Measurements from ENCODE around the gene THADA. TPM values are rescaled to one million over a fixed set of nuclear protein-coding genes. Genes with fewer than 3 reads are reported as not detected.

THADA gene
- total RNA-seq, 1 donor from 2014 or later = 11.0 TPM

DNA sequence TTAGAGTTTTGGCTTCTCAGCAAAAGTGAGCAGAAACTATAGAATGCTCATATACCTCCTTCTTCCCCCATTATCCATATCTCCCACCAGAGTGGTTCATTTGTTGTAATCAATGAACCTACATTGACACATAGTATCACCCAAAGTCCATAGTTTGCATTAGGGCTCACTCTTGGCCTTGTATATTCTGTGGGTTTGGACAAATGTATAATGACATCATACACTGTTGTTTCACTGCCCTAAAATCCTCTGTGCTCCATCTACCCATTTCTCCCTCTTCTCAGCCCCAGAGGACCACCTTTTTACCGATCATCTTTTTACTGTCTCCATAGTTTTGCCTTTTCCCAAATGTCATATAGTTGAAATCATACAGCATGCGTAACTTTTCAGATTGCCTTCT, 393.5 kb downstream of the THADA start:
- H3K4me3 ChIP-seq (ENCODE audit: low read depth, low read length) = no peak overlapping the region
- DNase-seq (ENCODE audit: low read depth) = no peak
- TF ChIP-seq, protein P1, sequence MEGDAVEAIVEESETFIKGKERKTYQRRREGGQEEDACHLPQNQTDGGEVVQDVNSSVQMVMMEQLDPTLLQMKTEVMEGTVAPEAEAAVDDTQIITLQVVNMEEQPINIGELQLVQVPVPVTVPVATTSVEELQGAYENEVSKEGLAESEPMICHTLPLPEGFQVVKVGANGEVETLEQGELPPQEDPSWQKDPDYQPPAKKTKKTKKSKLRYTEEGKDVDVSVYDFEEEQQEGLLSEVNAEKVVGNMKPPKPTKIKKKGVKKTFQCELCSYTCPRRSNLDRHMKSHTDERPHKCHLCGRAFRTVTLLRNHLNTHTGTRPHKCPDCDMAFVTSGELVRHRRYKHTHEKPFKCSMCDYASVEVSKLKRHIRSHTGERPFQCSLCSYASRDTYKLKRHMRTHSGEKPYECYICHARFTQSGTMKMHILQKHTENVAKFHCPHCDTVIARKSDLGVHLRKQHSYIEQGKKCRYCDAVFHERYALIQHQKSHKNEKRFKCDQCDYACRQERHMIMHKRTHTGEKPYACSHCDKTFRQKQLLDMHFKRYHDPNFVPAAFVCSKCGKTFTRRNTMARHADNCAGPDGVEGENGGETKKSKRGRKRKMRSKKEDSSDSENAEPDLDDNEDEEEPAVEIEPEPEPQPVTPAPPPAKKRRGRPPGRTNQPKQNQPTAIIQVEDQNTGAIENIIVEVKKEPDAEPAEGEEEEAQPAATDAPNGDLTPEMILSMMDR (conservative IDR thresholded peaks at IDR 0.05; ENCODE audit: low read depth, low read length) = no peak

DNA sequence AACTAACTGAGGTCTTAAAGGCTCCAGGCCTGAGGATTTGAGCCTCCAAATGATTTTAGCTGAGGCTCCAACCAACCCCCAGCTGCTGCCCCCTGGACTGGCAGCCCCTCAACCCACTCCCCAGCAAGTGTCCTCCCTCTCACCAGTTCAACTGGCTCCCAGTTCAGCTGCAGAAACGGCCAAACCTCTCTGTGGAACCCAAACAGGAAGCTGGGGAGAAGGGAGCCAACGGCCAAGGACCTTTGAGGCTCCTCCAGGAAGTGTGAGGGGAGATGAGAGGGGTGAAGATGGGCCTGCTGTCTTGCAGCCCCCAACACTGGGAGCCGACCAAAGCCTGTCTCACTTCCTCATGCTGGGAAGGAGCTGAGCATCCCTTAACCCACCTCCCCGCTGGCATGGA, 394.3 kb downstream of the THADA start:
- no peak overlapping the region for H3K4me3 ChIP-seq (ENCODE audit: low read depth, low read length)
- TF ChIP-seq, protein P1 (conservative IDR thresholded peaks at IDR 0.05; ENCODE audit: low read depth, low read length) = no peak
- no peak for DNase-seq (ENCODE audit: low read depth)

GRCh38 chr2:43201016-43201415, 394.8 kb downstream of the THADA start:
- TF ChIP-seq, protein P1 (conservative IDR thresholded peaks at IDR 0.05; ENCODE audit: low read depth, low read length) = no peak

DNA sequence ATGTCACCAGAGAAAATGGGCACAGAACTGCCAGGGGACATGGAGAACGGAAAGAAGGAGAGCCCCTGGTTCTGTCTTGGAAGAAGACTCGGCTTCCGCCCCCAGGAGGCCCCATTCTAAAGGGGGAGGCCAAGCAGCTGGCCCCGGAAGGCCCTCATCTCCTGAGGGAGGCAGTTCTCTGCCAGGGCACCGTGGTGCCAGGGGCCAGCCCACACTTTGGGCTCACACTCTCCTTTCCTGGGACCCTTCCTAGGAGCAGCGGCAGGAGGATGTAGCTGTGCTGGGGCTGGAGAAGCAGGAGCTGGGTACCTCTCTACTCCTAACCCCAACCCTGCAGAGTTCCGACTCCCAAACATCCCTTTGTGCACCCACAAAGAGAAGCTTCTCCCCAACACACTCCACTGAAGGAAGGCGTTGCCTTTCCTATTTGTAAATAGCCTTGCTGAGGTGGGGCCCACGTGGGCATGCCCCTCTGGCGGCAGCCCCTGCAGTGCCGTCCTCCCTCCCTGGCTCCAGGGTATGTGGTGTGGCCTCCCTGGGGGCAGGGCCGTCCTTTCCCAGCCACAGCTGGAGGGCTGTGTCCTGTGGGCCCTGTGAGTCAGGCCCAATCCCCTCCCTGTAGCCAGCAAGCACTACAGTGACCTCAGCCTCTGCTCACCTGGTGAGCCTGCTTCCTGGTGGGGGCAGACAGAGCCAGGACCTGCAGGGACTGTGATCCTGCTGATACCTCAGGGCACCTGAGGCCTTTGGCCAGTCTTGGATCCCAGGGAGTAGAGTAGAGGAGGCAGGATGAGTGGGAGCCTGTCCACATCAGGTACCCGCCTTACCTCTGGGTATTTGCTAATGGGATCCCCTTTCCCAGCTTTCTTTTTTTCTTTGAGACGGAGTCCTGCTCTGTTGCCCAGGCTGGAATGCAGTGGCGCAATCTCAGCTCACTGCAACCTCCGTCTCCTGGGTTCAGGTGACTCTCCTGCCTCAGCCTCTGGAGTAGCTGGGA, 396.0 kb downstream of the THADA start:
- no peak overlapping the region for H3K4me3 ChIP-seq (ENCODE audit: low read depth, low read length)
- no peak for DNase-seq (ENCODE audit: low read depth)
- TF ChIP-seq, protein P1 (conservative IDR thresholded peaks at IDR 0.05; ENCODE audit: low read depth, low read length) = no peak

More at GRCh38 chr2:43201016-43201415, 394.8 kb downstream of the THADA start:
- DNase-seq (ENCODE audit: low read depth) = no peak
- H3K4me3 ChIP-seq (ENCODE audit: low read depth, low read length) = no peak overlapping the region

GRCh38 chr2:43198263-43198662, 397.6 kb downstream of the THADA start:
- no peak for DNase-seq (ENCODE audit: low read depth)
- no peak overlapping the region for H3K4me3 ChIP-seq (ENCODE audit: low read depth, low read length)
- TF ChIP-seq, protein P1 (conservative IDR thresholded peaks at IDR 0.05; ENCODE audit: low read depth, low read length) = no peak

DNA sequence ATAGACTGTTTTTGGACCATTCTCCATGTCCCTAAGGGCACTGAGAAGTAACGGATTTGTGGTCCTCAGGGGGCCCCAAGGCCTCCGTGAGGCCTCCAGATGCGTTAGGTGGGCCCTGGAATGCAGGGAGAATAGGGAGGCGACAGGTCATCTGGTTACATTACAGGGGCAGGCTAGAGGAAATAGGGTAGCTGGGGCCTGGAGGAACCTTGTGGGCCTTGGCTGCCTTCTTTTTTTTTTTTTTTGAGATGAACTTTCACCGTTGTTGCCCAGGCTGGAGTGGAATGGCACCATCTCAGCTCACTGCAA, 398.3 kb downstream of the THADA start:
- DNase-seq (ENCODE audit: low read depth) = no peak
- TF ChIP-seq, protein P1 (conservative IDR thresholded peaks at IDR 0.05; ENCODE audit: low read depth, low read length) = no peak
- no peak overlapping the region for H3K4me3 ChIP-seq (ENCODE audit: low read depth, low read length)
